ENCODE data around the gene SPEF2.

SPEF2 gene

DNA sequence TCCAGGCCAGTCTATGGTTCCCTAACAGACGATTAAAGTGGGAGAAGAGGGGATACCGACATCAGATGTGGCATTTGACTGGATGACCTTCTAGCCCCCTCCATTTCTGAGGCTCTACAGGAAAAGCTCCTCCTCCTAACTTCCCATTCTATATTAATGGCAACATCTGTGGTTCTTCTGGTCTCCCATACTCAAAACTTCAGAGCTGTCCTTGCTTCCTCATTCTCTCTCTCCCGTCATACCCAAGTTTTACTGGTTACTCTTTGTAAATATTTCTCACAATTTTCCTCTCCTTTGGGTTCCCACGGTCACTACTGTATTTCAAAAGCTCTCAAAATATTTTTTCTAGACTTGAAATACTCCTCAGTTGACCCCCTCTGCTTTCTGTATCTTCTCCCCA, 203.1 kb downstream of the SPEF2 start:
- Histone ChIP-seq H3K9ac (ENCODE audit: low read length) (no peak overlapping the region), H3K27ac (ENCODE audit: low read depth, low read length, poor library complexity, severe bottlenecking) (no peak overlapping the region), H4K20me1 (ENCODE audit: insufficient read depth, low read length) (no peaks in the 10 kb centered on the region), H3K9me3 (ENCODE audit: low read length) (no peaks in the 10 kb centered on the region), H3K79me2 (ENCODE audit: insufficient read depth, low read length) (no peaks in the 10 kb centered on the region), H3K36me3 (ENCODE audit: insufficient read depth, low read length) (no peaks in the 10 kb centered on the region; the same call in 1 of the 2 replicates), H3K4me3 (ENCODE audit: low read depth, low read length, poor library complexity, severe bottlenecking) (no peak overlapping the region), H3K9me2 (ENCODE audit: low read depth, low read length) (no peaks in the 10 kb centered on the region), H3F3A (ENCODE audit: insufficient read depth, low read length) (no peaks in the 10 kb centered on the region), H2AFZ (ENCODE audit: low read length) (no peak overlapping the region), H3K4me2 (ENCODE audit: low read length) (no peak overlapping the region), H3K4me1 (ENCODE audit: insufficient read depth, low read length, severe bottlenecking) (peaks cover 21% of the 10 kb centered on the region), H3K27me3 (ENCODE audit: insufficient read depth, low read length) (no peaks in the 10 kb centered on the region)
- TF ChIP-seq EZH2 (IDR thresholded peaks at IDR 0.05; ENCODE audit: borderline replicate concordance, low read length) = no peak
- TF ChIP-seq, protein P1, sequence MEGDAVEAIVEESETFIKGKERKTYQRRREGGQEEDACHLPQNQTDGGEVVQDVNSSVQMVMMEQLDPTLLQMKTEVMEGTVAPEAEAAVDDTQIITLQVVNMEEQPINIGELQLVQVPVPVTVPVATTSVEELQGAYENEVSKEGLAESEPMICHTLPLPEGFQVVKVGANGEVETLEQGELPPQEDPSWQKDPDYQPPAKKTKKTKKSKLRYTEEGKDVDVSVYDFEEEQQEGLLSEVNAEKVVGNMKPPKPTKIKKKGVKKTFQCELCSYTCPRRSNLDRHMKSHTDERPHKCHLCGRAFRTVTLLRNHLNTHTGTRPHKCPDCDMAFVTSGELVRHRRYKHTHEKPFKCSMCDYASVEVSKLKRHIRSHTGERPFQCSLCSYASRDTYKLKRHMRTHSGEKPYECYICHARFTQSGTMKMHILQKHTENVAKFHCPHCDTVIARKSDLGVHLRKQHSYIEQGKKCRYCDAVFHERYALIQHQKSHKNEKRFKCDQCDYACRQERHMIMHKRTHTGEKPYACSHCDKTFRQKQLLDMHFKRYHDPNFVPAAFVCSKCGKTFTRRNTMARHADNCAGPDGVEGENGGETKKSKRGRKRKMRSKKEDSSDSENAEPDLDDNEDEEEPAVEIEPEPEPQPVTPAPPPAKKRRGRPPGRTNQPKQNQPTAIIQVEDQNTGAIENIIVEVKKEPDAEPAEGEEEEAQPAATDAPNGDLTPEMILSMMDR (IDR thresholded peaks at IDR 0.05; ENCODE audit: low read length) = no peak

DNA sequence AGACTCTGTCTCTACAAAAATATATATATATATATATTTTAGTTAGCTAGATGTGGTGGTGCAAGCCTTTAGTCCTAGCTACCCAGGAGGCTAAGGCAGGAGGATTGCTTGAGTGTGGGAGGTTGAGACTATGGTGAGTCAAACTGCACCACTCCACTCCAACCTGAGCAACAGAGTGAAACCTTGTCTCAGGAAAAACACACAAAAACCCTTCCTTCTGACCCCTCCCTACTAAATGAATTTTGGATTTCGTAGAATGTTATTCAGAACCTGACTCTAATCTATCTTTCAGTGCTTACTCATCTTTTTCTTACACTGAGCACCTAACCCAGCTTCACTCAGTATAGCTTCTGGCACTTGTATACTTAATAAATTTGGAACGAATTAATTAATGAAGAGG, 203.8 kb downstream of the SPEF2 start:
- H4K20me1 ChIP-seq (ENCODE audit: insufficient read depth, low read length) = no peaks in the 10 kb centered on the region
- no peak overlapping the region for H2AFZ ChIP-seq (ENCODE audit: low read length)
- no peak overlapping the region for H3K4me2 ChIP-seq (ENCODE audit: low read length)
- H3K27me3 ChIP-seq (ENCODE audit: insufficient read depth, low read length) = no peaks in the 10 kb centered on the region
- no peaks in the 10 kb centered on the region for H3K9me3 ChIP-seq (ENCODE audit: low read length)
- no peaks in the 10 kb centered on the region; the same call in 1 of the 2 replicates for H3K36me3 ChIP-seq (ENCODE audit: insufficient read depth, low read length)
- no peaks in the 10 kb centered on the region for H3K79me2 ChIP-seq (ENCODE audit: insufficient read depth, low read length)
- no peak overlapping the region for H3K4me3 ChIP-seq (ENCODE audit: low read depth, low read length, poor library complexity, severe bottlenecking)
- no peaks in the 10 kb centered on the region for H3F3A ChIP-seq (ENCODE audit: insufficient read depth, low read length)
- H3K4me1 ChIP-seq (ENCODE audit: insufficient read depth, low read length, severe bottlenecking) = peaks cover 22% of the 10 kb centered on the region
- no peak overlapping the region for H3K27ac ChIP-seq (ENCODE audit: low read depth, low read length, poor library complexity, severe bottlenecking)
- TF ChIP-seq EZH2 (IDR thresholded peaks at IDR 0.05; ENCODE audit: borderline replicate concordance, low read length) = no peak
- TF ChIP-seq, protein P1 (IDR thresholded peaks at IDR 0.05; ENCODE audit: low read length) = no peak
- H3K9me2 ChIP-seq (ENCODE audit: low read depth, low read length) = no peaks in the 10 kb centered on the region
- H3K9ac ChIP-seq (ENCODE audit: low read length) = no peak overlapping the region

DNA sequence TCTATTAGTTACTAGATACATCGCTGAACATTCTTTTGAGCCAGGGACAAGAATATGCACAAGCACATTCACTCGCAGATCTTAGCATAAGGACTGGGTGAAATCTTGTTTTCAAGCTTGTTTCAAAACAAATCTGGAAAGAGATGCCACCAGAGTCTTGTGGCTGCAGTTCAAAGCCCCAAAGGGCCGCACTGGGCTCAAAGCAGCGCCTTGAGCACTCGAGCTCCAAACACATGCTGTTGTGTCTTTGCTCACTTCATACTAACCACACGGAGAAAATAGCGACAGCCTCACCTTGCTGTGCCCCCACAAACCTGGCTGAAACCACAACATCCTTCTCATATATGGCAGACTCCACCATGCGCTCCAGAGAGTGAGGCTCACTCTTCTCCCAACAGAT, 204.8 kb downstream of the SPEF2 start:
- Histone ChIP-seq H2AFZ (ENCODE audit: low read length) (no peak overlapping the region), H3K9me2 (ENCODE audit: low read depth, low read length) (no peaks in the 10 kb centered on the region), H3F3A (ENCODE audit: insufficient read depth, low read length) (no peaks in the 10 kb centered on the region)

More for the DNA sequence above, 204.8 kb downstream of the SPEF2 start:
- H3K9me3 ChIP-seq (ENCODE audit: low read length) = no peaks in the 10 kb centered on the region
- H3K9ac ChIP-seq (ENCODE audit: low read length) = no peak overlapping the region
- no peak overlapping the region for H3K27ac ChIP-seq (ENCODE audit: low read depth, low read length, poor library complexity, severe bottlenecking)
- no peak for TF ChIP-seq EZH2 (IDR thresholded peaks at IDR 0.05; ENCODE audit: borderline replicate concordance, low read length)
- TF ChIP-seq, protein P1 (IDR thresholded peaks at IDR 0.05; ENCODE audit: low read length) = no peak
- H3K4me3 ChIP-seq (ENCODE audit: low read depth, low read length, poor library complexity, severe bottlenecking) = no peak overlapping the region
- H4K20me1 ChIP-seq (ENCODE audit: insufficient read depth, low read length) = no peaks in the 10 kb centered on the region
- no peaks in the 10 kb centered on the region for H3K27me3 ChIP-seq (ENCODE audit: insufficient read depth, low read length)
- no peak overlapping the region for H3K4me2 ChIP-seq (ENCODE audit: low read length)
- H3K4me1 ChIP-seq (ENCODE audit: insufficient read depth, low read length, severe bottlenecking) = peaks cover 21% of the 10 kb centered on the region
- H3K79me2 ChIP-seq (ENCODE audit: insufficient read depth, low read length) = no peaks in the 10 kb centered on the region
- no peaks in the 10 kb centered on the region; the same call in 1 of the 2 replicates for H3K36me3 ChIP-seq (ENCODE audit: insufficient read depth, low read length)
